HG02973 (cell line): ENCODE data around the gene SOX9.
"Not testable (repeated sequence)": the region's sequence is repeated elsewhere in the genome, so short reads cannot be mapped to it uniquely, and the experiment has no call there.

Experiments used
- ATAC-seq: cut with Tn5 transposase; IDR thresholded peaks from one replicate; pipeline ENCODE4 v1.9.1; 2021; ENCODE audit warnings: moderate library complexity; ENCODE audit not compliant: unreplicated experiment

Gene SOX9

GRCh38 chr17:72125226-72125651 lies 4.4 kb downstream of the SOX9 start:
- no peak for ATAC-seq

DNA sequence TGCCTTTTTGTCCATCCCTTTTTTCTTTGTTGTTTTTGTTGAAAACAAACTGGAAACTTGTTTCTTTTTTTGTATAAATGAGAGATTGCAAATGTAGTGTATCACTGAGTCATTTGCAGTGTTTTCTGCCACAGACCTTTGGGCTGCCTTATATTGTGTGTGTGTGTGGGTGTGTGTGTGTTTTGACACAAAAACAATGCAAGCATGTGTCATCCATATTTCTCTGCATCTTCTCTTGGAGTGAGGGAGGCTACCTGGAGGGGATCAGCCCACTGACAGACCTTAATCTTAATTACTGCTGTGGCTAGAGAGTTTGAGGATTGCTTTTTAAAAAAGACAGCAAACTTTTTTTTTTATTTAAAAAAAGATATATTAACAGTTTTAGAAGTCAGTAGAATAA lies 4.9 kb downstream of the SOX9 start:
- ATAC-seq: no peak

GRCh38 chr17:72126575-72127486 lies 6.0 kb downstream of the SOX9 start:
- ATAC-seq: no peak

- no peak for ATAC-seq
Measured at GRCh38 chr17:72128039-72128438, 7.2 kb downstream of the SOX9 start.

- ATAC-seq: no peak
Measured at GRCh38 chr17:72134608-72135394, 14.0 kb downstream of the SOX9 start.

DNA sequence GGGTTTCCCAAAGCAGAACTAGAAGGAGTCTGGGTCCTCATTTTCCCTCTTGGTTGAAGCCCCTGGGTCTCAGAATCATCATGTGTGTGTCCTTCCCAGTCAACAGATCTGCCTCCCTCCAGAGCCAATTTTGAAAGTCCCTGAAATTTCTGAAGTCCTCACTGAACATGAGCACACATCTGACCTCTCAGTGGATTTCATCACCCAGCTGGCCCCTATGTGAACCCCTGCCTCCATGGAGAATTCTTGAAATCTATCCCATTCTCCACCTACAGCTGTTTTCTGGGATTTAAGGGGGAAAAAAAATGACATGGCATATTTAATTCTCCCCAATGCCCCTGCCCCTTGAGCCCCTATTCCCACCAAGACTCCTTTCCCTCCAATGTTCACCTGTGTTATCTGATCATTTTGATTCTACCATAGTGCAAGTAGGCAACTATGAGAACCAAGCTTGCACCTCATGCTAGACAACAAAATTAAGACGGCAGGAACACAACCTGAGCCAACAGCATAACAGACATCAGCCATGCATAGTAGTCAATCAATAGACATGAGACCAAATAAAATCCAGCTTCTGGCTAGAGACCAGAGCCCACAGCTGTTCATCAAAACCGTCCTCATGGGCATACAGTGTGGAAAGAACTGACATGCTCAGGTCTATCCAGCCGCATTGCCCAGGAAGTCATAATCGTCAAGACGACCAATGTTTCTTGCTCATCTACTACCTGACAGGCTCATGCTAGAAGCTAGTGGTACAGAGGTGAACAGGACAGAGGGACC lies 14.9 kb downstream of the SOX9 start:
- no peak for ATAC-seq

DNA sequence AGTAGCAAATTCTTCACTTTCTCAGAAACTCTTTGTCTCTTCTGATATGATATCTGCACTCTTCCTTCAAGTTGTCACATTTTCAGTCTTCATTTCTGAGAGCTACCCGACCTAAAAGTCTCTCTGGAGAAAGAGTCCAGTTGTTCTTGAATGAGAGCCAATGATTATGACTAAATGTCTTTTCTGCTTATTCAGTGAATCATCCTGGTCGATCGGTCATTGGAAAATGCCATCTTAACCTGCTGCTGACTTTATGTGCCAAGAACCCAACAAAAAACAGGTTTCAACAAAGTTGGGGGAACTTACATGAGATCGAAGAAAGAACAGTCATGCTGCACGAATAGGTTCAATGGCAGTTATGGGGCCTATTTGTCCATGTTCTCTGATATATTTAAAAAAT lies 15.9 kb downstream of the SOX9 start:
- no peak for ATAC-seq

DNA sequence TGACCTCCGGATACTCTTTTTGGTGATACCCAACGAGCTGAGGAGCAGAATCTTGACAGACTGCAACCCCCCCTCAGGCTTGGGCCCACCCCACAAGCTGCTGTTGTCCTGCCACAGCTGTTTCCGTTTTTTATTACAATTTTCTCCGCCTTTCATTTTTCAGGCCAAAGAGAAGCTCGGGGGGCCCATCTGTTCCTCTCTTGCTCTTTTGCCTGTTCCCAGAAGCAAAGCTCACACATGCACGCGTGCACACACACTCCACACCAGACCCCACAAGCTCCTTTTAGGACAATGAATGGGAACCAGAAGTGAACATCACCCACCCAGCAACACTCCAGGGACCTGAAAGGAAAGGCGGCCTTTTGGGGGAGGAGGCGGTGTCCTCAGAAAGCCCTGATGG lies 16.3 kb downstream of the SOX9 start:
- ATAC-seq: no peak

DNA sequence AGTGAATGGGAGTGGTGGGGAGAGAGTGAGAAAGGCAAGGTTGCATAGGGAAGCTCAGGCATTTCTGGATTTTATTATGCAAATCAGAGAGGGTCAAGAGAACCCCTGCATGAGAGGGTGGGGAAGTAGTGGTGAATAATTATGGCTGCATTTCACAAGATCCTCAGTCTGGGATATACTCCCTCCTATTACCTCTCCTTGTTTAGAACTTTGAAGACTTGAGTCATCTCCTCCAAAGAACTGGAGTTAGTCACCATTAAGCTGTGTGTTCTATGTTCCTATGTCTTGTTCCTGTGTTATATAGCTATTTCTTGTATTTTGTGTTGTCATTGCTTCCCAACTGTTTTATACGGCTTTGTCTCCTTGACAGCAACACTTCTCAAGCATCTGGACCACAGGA lies 18.4 kb downstream of the SOX9 start:
- ATAC-seq: no peak

DNA sequence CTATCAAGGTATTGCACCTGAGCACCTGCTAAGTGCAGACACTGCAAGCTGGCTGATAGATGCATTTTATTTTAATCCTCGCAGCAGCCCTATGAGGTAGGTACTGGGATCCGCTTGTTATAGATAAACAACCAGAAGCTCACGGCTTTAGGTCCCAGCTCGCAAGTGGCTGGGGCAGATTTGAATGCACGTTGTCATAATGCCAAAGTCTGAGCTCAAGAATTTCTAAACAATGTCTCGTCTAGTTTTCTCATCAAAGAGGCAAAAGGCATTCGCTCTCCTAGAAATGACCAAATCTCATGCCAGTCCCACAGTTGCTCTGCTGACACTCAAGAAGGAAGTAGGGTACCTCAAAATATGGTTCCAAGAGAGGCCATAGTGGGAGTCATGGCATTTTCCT lies 20.5 kb downstream of the SOX9 start:
- no peak for ATAC-seq

DNA sequence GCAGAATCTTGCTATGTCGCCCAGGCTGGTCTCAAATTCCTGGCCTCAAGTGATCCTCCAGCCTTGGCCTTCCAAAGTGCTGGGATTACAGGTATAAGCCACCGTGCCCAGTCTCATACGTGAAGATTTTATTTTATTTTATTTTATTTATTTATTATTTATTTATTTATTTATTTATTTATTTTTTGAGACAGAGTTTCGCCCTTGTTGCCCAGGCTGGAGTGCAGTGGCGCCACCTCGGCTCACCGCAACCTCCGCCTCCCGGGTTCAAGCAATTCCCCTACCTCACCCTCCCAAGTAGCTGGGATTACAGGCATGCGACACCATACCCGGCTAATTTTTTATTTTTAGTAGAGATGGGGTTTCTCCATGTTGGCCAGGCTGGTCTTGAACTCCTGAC lies 21.3 kb downstream of the SOX9 start:
- not testable (repeated sequence) for ATAC-seq

DNA sequence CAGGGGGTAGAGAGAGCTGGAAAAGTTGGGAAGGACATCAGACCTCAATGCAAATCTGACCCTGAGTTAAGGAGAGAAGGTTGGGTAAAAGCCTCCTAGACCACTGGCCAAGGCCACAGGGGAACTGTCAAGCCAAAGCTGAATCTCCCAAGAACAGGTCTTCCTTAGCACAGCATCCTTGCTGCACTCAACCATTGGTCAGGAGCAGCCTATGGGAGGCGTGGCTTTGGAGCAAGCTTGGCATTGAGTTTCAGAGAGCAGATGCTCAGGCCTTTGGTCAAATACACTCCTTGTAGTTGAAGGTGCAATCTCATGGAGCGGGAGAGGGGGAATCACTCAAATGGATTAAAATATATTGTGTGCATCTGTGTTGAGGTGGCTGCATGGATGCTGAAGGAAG lies 21.8 kb downstream of the SOX9 start:
- no peak for ATAC-seq

DNA sequence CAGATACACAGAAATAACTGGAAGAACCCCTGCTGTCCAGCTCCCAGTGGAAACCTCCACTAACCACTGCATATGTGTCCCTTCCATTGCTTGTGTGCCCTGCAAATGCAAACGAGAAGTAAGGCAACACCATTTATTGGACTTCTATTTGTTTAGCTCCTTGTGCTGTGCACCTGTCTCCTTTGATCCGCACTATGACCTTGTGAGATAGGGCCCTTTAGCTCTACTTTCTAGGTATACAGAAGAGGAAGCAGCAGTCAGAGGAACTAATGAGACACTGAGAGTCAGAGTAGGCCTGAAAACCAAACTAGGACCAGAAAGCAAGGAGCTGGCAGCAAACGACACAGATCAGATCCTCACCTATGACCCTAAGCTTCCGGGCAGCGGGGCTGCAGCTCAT lies 22.4 kb downstream of the SOX9 start:
- ATAC-seq: no peak

GRCh38 chr17:72144101-72144500 lies 23.3 kb downstream of the SOX9 start:
- ATAC-seq: no peak

- no peak for ATAC-seq
Measured at GRCh38 chr17:72145562-72145961, 24.7 kb downstream of the SOX9 start.

- no peak for ATAC-seq
Measured at GRCh38 chr17:72145962-72146361, 25.1 kb downstream of the SOX9 start.

- no peak for ATAC-seq
Measured at GRCh38 chr17:72146371-72146770, 25.6 kb downstream of the SOX9 start.

- no peak for ATAC-seq
Measured at GRCh38 chr17:72150632-72151460, 30.0 kb downstream of the SOX9 start.

DNA sequence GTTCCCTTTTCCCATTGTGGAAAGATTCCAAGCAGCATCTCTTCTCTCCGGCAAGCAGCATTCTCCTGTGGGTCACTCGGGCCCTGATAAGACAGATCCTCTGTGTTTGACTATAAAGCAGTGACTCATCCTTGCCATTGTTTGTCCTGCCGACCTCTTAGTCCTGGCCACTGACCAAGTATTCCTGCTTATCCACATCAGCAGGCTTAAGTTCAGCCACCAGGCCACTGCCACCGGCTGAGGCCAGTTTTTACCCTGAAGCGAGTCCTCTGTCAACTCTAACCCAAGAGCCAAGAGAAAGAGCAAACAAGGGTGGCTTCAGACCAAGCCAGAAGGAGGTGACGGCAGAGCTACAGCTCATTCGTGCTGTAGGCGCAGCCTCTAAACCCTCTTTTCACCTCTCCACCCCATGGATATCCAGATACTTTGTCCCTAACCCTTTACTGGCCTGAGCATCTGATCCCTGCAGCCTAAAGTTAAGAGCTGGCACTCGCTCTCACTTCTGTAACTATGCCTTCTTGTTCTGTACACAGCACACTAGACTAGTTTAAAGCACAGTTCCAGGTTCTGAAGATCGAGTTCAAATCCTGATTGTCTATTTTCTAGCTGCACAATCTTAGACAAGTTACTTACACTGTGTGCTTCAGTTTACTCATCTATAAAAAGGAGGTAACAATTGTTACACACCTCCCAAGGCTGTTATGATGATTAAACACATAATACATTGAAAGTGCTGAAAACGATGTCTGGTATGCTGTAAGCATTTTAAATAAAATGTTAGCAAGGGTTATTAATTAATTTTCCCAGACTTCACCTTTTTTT lies 31.0 kb downstream of the SOX9 start:
- ATAC-seq: no peak
